Fibroblast of skin of right quadriceps (primary cell): ENCODE data around the gene CPVL.

ENCODE experiments used
- DNase-seq: peaks from one replicate; pipeline ENCODE4 v3.0.0-alpha.2; 2013

CPVL gene

GRCh38 chr7:29040579-29040925, 105.8 kb downstream of the CPVL start:
- no peak for DNase-seq

GRCh38 chr7:29039821-29040578, 106.3 kb downstream of the CPVL start:
- DNase-seq: peak; percentile 93

GRCh38 chr7:29038463-29038862, 107.9 kb downstream of the CPVL start:
- peak; percentile 68 for DNase-seq

GRCh38 chr7:29035044-29035740, 111.1 kb downstream of the CPVL start:
- DNase-seq: peak; percentile 74

GRCh38 chr7:29033584-29033983, 112.8 kb downstream of the CPVL start:
- no peak for DNase-seq

- DNase-seq: peak; percentile 55
Observed at GRCh38 chr7:29032146-29032545, 114.2 kb downstream of the CPVL start.

GRCh38 chr7:29030781-29031275, 115.5 kb downstream of the CPVL start:
- peak; percentile 75 for DNase-seq

- DNase-seq: no peak
Observed at GRCh38 chr7:29022291-29022988, 123.9 kb downstream of the CPVL start.

GRCh38 chr7:29019896-29020295, 126.4 kb downstream of the CPVL start:
- DNase-seq: no peak

GRCh38 chr7:29019387-29019786, 127.0 kb downstream of the CPVL start:
- no peak for DNase-seq

- peak; percentile 68 for DNase-seq
Observed at GRCh38 chr7:29017713-29018112, 128.6 kb downstream of the CPVL start.

- no peak for DNase-seq
Observed at GRCh38 chr7:29014725-29015124, 131.6 kb downstream of the CPVL start.

- no peak for DNase-seq
Observed at GRCh38 chr7:29013931-29014330, 132.4 kb downstream of the CPVL start.

- DNase-seq: peak; percentile 57
Observed at GRCh38 chr7:29013082-29013695, 133.1 kb downstream of the CPVL start.

GRCh38 chr7:29009947-29010346, 136.4 kb downstream of the CPVL start:
- no peak for DNase-seq

- DNase-seq: no peak
Observed at GRCh38 chr7:29008590-29008989, 137.7 kb downstream of the CPVL start.

- no peak for DNase-seq
Observed at GRCh38 chr7:29007127-29007526, 139.2 kb downstream of the CPVL start.

GRCh38 chr7:29005829-29006228, 140.5 kb downstream of the CPVL start:
- peak; percentile 67 for DNase-seq

GRCh38 chr7:29005406-29005805, 140.9 kb downstream of the CPVL start:
- no peak for DNase-seq

- DNase-seq: no peak
Observed at GRCh38 chr7:29003703-29004102, 142.6 kb downstream of the CPVL start.

GRCh38 chr7:29000717-29001076, 145.6 kb downstream of the CPVL start:
- no peak for DNase-seq

GRCh38 chr7:28999895-29000716, 146.2 kb downstream of the CPVL start:
- DNase-seq: peak; percentile 28
